Astrocyte of the hippocampus (primary cell): ENCODE data around the gene RBM38.

Source experiments
- DNase-seq: peaks from one replicate; pipeline ENCODE4 v3.0.0; 2011; ENCODE audit warnings: low read depth, low spot score

Gene RBM38

GRCh38 chr20:57450931-57451330 is 59.7 kb downstream of the RBM38 start:
- no peak for DNase-seq

- DNase-seq = no peak
These were observed 60.2 kb downstream of the RBM38 start for GRCh38 chr20:57451431-57451794.

GRCh38 chr20:57451795-57452661 is 60.8 kb downstream of the RBM38 start:
- DNase-seq = no peak

- no peak for DNase-seq
These were observed 64.2 kb downstream of the RBM38 start for GRCh38 chr20:57455386-57455785.

GRCh38 chr20:57456116-57456515 is 64.9 kb downstream of the RBM38 start:
- no peak for DNase-seq

GRCh38 chr20:57457243-57458095 is 66.3 kb downstream of the RBM38 start:
- DNase-seq = no peak

- peak; percentile 82 for DNase-seq
These were observed 67.4 kb downstream of the RBM38 start for GRCh38 chr20:57458400-57459160.
